Hematopoietic multipotent progenitor cell (in vitro differentiated cells): ENCODE measurements around the gene LRP2. TPM values are rescaled to one million over a fixed set of nuclear protein-coding genes. Genes with fewer than 3 reads are reported as not detected.
"Not testable (repeated sequence)": the region's sequence is repeated elsewhere in the genome, so short reads cannot be mapped to it uniquely, and the experiment has no call there.

Experiments used
- DNase-seq, 3 donors: peaks; one replicate each; pipeline ENCODE4 v3.0.0-alpha.2; 2011 to 2015; ENCODE audit warnings: low read depth in 2 of 3, low spot score in 2 of 3
- total RNA-seq: library from RNA; depleted of rRNA; stranded (reverse); fragments of >200 nt; gene quantifications from one replicate; pipeline ENCODE4 v1.2.3, GENCODE V29; 2012

The LRP2 gene
- total RNA-seq, 1 donor: 0.27 TPM

DNA sequence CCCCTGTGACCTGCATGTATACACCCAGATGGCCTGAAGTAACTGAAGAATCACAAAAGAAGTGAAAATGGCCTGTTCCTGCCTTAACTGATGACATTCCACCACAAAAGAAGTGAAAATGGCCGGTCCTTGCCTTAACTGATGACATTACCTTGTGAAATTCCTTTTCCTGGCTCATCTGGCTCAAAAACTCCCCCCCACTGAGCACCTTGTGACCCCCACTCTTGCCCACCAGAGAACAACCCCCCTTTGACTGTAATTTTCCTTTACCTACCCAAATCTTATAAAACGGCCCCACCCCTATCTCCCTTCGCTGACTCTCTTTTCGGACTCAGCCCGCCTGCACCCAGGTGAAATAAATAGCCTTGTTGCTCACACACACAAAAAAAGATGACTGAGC is 225.9 kb downstream of the LRP2 start:
- DNase-seq: not testable (repeated sequence)

DNA sequence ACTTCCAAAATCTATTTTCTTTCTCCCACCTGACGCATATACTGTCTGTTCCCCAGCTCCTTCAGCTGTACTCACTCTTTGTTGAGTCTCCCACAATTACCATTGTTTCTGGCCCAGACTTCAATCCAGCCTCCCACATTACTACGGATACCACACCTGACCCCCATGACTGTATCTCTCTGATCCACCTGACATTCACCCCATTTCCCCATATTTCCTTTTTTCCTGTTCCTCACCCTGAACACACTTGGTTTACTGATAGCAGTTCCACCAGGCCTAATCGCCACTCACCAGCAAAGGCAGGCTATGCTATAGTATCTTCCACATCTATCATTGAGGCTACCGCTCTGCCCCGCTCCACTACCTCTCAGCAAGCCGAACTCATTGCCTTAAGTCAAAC is 228.1 kb downstream of the LRP2 start:
- not testable (repeated sequence) for DNase-seq

DNA sequence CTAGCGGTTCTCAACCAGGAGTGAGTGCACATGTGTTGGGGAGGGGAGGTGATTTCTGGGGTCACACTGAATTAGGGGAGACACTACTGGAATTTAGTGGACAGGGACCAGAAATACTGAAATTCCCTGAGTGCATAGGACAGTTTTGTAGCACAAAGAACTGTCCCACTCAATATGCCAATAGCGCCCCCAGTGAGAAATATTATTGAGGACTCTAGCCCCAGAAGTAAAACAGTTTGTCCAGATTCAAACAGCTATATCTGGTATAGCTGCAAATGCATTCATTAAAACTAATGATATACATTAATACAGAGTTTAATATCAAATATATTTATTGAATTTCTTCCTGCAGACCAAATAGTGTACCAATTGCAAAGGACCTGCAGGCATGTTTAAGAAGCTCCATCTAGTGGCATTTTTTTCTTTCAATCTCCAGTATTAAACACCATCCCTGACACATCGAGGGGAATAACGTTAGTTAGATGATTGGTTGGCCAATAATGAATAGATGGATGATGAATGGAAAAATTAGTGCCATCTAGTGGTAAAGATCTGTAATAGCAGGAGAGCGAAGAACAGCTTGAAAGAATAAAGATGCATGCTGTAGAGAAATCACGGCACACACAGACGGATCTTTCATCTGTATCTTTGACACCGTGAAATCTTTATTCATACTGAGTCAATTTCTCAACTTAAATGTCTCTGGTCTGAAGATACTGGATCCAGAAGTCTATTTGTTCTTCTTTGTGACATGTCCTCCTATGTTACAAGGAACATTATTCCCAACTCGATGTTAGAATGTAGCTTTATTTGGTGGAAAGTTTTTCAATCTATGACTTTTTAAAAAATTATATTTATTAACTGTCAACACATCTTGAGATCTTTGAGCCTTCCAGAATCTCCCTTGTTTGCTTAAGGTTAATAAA is 230.5 kb downstream of the LRP2 start:
- peak in 2 of 3 donors; percentile 39 to 70 for DNase-seq

DNA sequence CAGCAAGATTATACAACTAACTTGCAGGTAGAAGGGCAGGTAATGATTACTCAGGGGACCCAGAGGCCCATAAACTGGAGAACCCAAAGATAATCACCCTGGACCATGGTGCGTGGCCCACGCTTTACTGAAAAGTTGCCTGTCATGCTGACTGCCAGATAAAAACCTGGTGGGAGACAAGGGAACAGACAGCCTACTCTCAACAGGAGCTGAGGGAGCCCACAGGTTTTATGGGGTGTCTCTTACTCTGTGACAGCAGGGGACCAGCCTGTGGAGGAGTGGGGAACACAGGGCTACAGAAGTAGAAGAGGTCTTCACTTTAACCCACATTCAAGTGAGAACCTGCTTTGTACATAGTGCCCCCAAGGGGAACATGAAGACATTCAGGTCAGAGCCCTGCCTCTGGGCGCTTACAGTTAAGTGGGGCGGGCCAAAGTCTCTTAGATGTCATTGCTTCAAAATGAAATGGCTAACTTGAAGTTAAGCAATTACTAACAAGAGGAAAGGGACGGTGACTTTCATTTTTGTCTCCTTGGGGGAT is 232.6 kb downstream of the LRP2 start:
- no peak for DNase-seq

DNA sequence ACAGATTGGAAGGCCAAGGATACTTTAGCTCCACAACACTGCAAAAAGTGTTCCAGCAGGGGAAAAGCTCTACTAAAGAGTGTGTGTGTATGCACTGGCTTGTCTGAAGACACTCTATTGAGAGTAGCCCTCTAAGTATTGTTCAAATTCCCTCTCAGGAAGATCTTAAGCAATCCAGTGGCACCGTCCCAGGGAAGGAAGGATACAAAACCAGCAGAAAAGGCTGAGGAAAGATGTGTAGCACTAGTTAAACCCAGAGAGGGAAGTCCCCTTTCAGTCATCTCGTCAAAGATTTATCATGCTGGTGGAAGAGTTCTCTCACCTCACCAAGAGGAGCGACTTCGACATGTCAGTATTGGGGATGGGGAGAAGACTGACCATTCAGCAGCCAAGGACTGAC is 242.5 kb downstream of the LRP2 start:
- no peak for DNase-seq

DNA sequence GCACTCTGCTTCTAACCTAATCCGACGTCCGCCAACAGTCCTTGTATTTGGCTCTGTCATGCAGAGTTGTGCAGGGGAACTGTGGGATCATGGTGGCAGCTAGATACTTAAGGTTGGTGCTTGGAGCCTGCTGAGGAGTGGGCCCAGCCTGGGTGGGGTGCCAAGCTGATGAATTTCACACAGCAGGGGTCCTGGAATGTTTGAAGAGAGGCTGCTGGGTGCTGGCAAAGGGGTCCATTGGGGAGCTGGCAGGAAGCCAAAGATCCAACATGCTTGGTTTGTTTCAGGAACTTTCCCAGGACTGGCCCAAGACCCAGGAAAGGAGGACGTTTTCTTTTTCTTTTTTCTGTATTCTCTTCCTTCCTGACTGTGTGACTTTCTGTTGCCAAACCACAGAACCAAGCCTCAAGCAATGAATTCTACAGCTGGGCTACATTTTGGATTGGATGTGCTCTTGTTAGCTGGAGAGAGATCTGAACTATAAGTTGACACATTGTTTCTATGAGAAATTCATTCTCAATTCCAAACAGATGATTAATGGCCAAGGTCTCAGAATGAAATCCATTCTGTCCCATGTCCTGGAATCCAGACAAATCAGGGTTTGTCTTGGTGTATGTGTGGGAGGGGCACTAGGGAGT is 243.1 kb downstream of the LRP2 start:
- no peak for DNase-seq

DNA sequence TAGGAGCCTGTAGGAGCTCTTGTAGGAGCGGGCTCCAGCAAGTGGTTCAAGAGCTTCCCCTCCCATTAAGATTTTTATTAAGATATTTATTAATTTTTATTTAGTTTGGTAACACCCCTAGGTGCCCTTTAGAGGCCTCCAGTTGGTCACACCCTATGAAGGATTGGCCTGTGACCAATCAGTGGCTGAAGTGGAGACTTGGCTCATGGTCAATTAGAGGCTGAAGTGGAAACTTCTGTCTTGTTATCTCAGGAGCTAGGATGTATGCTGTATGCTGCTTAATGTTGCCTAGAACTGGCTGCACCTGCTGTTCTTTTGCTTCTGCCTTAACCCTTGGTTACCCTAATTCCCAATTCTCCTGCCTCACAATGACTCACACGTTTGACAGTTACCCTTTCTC is 244.3 kb downstream of the LRP2 start:
- no peak for DNase-seq

DNA sequence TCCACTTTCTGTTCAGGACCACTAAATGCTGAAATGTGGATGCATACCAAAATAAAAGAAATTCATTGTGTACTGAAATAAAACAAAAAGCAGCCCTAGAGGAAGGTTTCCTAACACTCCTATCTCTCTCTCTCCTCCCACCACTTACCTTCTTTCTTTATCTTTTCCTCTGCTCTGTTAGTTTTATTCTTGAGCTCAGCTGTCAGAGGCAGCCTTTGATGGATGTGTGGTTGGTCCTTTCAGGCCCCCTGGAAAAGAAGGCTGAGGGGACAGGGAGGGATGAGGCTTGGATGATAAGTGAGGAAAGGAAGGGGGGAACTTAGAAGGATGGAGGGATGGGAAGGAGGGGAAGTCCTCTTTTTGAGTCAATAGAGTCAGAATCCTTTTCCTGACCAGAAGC is 245.3 kb downstream of the LRP2 start:
- DNase-seq: no peak

DNA sequence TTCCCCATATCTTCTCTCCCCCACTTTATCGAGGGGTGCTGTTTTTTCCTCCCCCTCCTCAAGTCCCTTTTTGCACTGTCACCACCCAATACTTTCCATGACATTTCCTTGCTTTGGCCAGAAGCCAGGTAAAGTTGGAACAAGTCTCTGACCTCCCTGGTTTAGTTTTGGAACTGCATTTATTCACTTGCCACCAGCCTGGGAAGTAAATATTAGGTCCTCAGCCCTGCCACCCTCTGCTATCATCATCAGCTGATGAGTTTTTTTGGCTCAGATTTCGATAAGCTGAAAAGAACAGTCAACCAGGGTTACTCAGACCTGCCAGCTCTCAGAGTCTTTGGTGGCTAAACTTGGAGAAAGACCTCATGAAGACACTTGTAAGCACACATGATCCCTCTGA is 246.0 kb downstream of the LRP2 start:
- DNase-seq: no peak

DNA sequence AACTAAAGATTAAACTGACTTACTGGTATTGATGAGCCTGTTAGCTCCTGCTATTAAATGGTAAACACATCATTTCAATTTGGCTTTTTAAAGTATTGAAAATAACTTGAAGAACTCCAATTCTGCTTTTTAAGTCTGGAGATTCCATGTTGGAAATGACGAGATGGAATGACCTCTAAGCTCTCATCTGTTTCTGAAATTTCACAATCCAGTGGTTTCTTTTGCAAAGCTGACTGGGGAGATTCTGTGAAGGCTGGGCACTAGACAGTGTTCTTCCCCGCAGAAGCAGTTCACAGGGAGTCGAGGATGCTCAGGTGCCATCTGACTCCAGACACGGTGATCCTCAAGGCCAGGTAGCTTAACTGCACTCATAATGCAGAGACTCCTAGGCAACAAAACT is 248.3 kb downstream of the LRP2 start:
- no peak for DNase-seq

DNA sequence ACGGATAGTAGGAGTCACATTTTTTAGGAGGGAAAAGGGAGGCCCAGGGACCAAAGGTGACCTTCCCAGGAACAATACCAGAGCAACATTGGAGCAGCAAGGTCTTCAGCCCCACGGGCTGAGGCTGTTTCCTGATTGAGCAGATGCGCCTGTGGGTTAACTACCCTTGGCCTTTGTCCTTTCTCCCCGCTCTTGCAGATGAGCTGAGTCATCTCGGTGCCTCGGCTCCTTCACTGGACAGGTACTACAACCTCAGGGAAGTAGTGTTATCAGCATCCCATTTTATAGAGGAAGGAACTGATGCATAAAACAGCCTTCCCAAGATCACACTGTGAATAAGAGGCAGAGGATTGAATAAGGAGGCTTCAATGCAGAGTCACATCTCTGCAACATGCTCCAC is 249.5 kb downstream of the LRP2 start:
- no peak for DNase-seq

DNA sequence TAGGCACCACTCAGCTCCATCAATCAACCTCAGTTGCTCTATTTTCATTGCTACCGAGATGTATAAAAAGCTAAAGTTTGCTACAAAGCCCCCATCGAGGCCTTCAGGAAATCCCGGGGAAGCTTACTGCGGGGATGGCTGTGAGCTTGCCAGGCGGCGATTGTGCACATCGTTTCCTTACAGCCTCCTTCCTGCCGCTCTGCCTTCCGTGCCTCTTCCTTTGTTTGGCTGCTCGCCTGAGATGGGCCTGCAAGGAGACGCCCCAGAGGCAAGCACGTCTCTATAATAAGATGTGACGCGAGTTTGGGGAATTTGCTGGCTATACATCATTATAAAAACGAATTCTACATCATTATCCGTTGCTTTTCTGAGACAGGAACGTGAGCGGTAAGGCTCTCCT is 251.4 kb downstream of the LRP2 start:
- no peak for DNase-seq

DNA sequence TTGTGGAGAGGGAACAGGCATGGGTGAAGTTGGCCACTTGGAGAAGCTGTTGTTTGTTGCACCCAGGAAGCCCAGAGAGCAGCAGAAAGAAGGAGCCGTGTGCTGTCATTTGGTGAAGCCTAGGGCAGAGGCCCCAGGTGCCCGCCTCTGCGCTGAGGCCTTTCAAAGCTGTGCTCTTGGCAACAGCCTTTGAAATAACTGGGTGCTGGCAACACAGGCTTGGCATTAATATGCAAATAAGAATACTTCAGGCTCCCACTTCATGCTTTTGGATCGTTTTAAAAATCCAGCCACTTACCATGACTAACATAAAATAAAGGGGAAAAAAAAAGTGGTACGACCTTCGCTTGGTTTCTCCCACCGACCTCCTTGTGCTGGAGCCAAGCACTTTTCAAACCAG is 251.9 kb downstream of the LRP2 start:
- no peak for DNase-seq

DNA sequence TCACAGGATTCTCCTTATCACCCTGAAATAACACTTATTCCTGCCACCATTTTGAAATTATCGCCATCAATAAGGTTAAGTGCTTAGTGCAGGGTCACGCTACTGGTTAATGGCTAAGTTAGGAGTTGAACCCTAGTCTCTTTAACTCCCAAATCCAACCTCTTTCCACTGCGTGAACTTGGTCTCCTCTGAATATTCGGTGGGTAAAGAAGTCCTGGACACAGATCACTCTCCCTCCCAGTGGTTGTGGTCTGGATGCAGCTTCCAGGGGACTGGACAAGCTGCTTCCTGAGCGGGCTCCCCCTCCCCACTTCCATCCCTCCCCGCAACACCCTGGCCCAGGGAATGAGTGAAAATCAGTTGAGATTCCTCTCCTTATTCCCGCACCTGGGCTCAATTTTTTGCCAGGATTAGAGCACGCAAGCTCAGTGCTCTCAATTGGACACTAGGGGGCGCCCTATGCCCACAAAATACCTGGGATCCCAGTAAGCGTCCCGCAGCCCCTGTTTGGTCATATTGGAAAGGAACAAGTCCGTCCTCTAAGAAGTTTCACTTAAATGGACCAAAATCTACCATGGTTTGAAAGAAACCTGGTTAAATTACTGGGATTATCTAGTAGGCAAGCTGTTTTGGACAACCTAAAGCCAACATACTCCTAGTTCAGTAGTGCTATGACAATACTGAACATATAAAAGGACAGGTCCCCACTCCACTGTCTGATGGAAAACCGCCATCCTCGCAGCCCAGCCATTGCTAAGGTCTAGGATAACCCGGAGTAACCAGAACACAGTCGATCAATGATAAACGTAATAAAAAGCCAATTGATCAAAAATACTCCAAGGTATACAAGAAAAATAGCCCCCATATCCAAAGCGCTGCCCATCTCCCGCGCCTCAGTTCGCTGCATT is 252.6 kb downstream of the LRP2 start:
- DNase-seq: peak; percentile 51 to 86 (median 69)

DNA sequence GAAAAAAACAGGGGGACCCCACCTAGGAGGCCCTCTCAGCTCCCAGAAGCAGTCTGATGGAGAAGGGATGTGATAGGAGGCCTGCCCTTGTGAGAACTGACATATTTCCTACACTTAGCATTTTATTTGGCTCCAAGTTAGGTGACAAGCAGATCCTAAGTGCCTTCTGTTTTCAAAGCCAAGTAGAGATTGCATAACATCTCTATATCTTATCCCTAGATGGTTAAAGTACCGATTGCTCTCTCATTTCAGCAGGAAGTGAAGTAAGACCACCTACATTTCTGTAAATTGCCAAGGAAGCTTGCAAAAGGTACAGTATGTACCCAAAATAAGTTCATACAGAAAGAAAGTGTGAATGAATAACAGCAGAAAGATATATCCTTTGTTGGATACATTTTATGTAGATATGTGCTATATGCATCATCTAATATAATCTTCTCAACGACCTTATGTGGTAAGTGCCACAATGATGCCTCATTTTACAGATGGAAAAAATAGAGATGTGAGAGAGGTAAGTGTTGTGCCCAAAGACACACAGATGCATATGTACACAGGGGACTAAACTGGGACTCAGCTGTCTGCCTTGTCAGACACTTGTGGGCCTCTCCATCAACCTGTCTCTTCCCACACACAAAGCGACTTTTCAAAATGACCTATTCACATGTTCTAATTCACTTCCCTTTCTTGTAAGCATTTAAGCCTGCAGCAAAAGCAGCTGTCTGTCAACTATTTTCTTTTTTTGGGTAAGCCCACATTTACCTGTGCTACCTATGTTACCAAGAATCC is 254.0 kb downstream of the LRP2 start:
- DNase-seq: no peak

DNA sequence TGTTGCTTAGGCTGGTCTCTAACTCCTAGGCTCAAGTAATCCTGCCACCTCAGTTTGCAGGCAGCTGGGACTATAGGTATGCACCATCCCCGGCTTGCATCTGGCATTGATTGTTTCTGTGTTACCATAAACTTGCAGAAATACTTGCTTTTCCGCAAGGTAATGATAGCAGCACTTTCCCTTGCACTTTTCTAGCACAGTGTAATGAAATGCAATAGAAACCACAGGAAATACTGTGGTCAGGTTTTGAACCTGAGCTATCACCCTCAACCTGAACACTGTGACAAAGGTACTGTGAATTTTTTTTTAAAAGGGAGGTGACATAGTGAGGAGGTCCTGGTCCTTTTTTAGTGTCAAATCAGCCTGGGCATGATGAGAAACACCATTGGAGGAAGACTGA is 254.7 kb downstream of the LRP2 start:
- DNase-seq: peak in 1 of 3 donors; percentile 45

DNA sequence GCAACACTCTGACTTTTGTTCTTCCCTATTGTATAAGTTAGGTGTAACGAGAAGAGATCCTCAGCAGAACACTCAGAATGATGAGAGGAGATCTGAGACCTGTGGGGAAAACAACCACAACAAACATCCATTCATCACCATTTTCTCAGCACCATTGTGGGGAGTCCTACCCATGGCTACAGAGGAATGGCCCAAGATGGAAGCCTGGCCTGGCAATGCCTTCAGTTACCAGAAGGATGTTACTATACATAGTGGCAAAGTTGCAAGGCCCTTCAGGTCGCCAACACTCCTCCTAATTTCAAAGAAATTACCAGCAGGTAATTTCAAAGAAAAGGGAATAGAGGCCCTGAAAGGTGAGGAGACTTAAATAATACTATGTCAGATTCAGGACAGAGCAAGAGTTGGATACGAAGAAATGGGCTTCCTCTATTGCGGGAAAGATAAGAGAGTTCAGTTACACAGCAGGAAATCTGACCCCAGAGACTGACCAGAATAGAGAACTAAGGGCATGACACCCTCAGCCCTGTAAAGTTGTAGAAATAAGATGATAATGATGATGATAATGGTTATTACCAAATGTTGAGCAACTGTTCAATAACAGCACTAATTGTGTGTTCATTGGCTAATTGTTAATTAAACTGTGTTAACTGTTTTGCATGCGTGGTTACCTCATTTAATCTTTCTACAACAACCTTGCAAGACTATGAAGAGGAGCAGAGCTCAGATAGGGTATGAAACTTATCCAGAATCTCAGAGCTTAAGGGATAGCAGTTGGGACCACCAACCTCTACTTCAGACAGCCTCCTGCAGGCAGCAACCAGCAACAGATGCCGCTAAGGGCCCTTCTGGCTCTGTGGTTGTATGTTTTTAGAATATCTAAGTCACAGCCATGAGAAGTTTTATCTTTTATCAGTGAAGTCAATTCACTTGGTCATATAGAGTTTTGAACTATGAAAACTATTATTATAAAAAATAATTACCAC is 255.5 kb downstream of the LRP2 start:
- no peak for DNase-seq

DNA sequence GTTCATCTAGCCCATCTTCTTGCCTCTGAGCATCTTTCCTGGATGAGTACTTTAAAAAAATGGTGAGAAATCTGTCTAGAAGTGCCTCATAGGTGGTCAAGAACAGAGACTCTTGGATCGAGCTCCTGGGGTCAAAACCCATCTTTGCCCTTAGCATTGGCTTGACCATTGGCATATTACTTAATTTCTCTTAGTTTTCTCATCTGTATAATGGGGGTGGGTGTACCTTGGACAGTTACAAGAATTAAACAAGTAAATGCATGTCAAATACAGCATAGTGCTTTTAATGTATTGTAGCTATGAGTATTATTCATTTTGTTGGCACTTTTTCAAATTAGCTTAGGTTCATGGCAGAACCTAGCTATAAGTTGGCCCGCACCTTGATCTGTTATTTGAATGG is 256.2 kb downstream of the LRP2 start:
- no peak for DNase-seq

DNA sequence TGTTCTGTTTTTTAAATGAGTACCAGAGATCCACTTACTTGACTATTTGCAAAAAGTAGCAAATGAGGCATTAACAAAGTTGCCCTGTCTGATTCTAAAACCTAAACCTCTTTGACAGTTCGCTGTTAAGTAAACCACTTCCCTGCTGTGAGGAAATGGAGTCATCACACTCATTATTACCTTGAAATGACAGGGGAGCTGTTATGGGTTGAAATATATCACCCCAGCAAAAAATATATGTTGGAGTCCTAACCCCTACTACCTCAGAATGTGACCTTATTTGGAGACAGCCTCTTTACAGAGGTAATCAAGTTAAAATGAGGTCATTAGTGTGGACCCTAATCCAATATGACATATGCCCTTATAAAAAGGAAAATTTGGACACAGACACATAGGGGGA is 256.9 kb downstream of the LRP2 start:
- DNase-seq: no peak
